GM12874 (cell line): ENCODE data around the gene LTN1.

Experiments used
- TF ChIP-seq, protein P1 (sequence below): IDR thresholded peaks from 2 replicates; pipeline ENCODE4 v1.5.1; 2011; ENCODE audit warnings: low read depth, mild to moderate bottlenecking, control low read depth, low read length, moderate library complexity; ENCODE audit not compliant: insufficient read depth

LTN1 gene

GRCh38 chr21:28937737-28938136, 54.9 kb downstream of the LTN1 start:
- TF ChIP-seq, protein P1, sequence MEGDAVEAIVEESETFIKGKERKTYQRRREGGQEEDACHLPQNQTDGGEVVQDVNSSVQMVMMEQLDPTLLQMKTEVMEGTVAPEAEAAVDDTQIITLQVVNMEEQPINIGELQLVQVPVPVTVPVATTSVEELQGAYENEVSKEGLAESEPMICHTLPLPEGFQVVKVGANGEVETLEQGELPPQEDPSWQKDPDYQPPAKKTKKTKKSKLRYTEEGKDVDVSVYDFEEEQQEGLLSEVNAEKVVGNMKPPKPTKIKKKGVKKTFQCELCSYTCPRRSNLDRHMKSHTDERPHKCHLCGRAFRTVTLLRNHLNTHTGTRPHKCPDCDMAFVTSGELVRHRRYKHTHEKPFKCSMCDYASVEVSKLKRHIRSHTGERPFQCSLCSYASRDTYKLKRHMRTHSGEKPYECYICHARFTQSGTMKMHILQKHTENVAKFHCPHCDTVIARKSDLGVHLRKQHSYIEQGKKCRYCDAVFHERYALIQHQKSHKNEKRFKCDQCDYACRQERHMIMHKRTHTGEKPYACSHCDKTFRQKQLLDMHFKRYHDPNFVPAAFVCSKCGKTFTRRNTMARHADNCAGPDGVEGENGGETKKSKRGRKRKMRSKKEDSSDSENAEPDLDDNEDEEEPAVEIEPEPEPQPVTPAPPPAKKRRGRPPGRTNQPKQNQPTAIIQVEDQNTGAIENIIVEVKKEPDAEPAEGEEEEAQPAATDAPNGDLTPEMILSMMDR: no peak

DNA sequence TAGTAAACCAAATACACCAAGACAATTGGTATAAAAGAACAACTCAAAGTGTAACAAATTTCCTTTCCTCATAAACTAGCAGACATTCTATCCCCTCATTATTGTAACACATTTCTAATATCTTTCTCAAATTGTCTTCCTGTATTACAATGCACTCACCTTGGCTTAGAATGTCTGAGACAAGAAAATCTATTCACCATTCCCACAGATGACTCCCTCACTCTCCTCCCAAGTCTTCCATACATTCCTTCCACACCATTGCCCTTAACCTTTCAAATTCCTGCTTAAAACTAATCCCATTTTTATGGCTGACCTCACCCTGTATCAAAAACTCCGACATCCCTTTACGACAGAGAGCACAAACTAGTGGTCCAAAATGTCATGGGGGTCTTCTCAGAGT, 56.0 kb downstream of the LTN1 start:
- TF ChIP-seq, protein P1: no peak

DNA sequence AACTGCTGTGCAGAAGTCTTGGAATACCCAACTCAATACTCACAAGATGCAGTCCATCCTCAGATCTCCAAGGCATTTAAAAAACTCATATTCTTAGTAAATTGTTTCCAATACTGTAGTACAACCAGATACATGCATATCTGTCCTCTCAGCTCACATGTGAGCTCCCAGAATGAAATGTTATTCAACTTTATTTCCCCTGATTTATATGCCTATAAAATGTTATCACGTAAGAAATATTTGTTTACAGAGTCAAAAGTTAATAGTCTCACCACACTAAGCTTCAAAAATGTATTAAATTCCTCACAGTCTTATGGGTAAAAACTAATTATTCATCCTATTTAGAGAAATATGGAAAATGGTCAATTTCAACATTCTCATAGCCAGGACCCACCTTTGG, 56.6 kb downstream of the LTN1 start:
- TF ChIP-seq, protein P1: no peak

DNA sequence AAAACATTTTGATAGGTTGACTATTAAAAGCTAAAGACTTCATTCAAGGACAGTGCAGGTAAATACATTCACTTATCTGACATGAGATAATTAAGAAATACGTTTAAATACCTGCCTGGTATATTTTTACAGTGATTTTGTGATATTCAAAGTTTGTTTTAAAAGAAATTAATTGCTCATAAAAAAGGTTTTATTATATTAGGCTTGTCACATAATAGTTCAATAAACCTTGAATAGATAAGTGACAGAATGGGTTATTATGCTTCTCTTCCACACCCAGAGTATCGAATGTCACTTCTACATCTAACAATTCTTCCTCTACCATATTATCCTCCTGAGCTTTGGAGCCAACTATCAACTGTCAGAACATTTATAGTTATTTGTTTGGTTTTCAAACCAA, 60.0 kb downstream of the LTN1 start:
- TF ChIP-seq, protein P1: no peak

GRCh38 chr21:28928578-28929420, 63.9 kb downstream of the LTN1 start:
- TF ChIP-seq, protein P1: no peak

DNA sequence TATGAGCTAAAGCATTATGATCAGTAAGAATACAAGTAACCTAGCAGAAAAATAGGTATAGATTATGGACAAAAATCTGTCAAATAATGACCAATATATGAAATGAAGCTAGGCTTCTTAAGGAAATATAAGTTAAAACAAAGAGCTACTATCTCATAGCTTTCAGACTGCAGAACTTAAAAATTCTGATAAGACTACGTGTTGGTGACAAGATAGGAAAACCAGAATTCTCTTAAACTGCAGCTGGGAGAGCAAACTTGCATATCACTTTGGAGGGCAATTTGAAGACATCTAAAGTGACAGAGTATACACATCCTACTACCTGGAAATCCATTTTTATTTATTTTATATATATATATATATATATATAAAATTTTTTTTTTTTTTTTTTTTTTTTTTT, 65.5 kb downstream of the LTN1 start:
- TF ChIP-seq, protein P1: no peak

DNA sequence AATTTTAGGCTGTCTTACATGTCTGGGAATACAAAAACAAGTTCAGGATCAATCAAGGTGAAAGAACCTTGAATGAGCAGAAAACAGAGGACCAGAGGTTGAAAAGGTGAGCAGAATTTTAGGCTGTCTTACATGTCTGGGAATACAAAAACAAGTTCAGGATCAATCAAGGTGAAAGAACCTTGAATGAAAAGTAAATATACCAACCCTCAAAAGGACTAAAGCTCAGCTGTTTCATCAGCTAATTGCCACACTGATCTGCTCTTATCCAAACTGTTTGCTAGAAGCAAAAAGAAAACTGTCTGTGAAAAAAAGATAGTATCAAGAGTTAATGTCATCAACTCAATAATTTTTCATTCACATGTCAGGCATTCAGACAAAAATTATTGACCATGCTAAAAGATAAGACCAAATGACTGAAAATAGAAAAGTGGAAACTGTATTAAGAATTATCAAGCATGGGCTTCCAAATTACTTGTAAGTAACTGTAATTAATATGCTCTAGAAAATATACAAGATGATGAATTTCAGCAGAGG, 69.2 kb downstream of the LTN1 start:
- TF ChIP-seq, protein P1: no peak
